GM21576 (cell line): Measurements from ENCODE around the gene IGF1R.

Experiments
- ATAC-seq: cut with Tn5 transposase; IDR thresholded peaks from one replicate; pipeline ENCODE4 v1.9.1; 2021; ENCODE audit warnings: mild to moderate bottlenecking, moderate library complexity; ENCODE audit not compliant: unreplicated experiment

The IGF1R gene

DNA sequence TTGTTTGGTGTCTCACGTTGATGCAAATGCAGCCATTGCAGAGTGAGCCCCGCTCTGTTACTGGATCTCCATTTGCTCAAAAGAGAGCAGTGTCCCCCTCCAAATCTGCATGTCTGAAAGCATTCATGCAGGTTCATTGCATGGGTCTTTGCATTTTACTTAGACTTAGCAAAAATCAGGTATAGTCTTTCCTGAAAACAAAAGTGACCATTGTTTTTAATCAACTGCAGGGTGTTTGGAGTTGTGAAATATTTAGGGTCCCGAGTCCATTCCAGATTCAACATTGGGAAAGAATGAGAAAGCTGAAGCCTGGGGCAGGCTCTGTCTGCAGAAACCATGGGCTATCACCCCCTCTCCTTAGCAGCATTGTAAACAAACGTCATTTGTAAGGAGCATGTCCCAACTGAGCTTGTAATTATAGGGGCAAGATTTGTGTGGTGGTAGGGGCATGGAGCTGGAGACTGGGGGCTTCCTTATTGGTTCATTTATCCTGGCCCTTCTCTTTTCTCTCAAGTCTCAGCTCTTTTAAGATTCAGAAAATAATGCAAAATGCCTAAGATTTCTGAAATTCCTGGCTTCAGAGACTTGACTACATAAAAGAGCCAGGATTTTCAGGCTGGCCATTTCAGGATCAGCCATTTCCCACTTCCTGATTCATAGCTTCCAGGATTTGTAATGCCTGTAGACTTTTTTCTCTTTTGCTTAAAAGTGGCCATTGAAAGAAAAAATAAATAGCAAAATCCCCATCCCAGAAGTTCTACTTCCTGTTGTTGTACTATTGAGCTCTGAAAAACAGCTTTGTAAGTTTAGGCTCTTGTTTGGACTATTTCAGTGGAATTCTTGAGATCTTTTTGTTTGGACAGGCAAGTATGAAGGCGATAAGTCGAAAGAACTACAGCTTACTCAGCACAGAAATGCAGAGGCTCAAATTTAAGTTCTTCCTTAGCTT, 23.0 kb downstream of the IGF1R start:
- no peak for ATAC-seq

DNA sequence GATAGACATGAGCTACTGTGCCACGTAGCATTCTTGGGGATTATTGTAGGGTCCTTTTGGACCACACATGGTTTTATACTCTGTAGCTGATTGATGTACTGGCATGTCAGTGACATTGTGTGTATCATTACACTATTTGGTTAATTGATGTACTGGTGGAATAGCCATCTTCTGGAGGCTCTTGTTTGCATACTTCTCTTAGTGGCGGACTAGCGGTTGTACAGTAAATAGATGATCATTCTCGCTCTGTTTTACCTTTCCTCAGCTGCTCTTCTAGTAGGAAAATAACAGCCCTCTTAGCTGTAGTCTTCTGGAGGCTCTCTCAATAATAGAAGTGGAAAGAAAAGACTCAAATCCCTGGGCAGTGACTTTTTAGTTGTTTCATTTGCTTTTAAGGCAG, 24.8 kb downstream of the IGF1R start:
- no peak for ATAC-seq

DNA sequence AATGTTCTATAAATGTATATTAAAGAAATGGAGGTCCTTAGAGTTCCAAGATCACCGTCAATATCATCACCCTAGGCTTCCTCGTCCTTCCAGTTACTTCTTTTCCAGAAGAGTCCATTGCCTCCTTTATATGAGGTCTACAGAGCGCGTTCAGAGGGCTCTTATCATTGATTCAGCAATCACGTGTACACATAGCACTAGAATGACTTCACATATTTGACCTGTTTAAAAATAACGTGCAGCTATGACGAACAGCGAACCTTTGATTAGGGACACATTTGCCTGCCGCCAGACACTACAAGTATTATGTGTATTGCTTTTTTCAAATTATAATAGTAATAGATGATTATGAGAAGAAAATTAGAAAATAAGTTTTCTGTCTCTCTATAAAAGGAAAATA, 26.0 kb downstream of the IGF1R start:
- no peak for ATAC-seq

DNA sequence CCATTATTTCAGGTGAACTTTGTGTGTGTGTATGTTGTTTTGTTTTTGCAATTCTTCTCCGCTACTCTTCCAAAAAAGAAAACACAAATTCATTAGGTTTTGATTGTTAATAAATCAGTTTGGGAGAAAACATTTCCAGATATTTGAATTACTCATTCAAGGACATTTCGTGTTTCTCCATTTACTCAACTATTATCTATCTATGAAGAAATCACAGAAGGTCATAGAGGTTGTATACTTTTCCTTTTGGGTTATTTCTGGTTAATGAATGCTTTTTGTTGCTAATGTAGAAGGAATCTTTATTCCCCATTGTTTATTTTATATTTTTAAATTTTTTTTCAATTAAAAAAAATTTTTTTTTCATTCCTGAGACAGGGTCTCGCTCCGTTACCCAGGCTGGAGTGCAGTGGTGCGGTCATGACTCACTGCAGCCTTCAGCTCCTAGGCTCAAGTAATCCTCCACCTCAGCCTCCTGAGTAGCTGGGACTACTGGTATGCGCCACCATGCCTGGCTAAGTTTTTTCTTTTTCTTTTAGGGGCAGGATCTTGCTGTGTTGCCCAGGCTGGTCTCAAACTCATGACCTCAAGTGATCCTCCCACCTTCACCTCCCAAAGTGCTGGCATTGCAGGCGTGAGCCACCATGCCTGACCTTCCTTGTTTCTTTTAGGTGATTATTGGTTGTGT, 28.4 kb downstream of the IGF1R start:
- no peak for ATAC-seq

DNA sequence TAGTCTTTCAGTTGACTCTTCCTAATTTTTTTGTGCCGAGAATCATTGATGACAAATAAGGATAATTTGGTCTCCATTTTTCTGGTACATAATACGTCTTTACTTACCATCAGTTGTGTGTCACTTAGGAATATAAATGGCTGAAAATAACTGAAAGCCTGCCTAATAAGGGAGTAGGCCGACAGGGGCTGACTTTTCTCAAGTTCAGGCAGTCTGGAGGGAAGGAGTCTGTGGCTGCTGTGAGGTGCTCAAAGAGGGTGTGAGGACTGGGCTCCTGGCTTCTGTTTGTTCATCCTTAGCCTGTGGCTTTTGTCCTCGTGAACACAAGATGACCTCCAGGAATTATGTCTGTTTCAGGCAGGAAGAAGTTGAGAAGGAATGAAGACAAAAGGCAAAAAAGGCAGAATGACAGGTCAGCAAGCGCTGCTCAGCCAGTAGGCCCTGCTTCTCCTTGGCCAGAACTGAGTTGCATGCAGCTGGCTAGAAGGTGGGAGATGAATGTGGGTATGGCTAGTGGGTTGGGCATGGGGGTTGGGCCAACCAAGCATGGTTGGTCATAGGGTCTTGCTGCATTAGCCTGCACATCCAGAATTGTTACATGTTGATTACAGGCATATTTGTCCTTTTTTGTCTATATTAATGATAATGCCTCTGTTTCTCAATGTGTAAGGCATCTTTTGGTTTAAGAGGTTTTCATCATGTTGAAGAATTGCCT, 29.2 kb downstream of the IGF1R start:
- ATAC-seq: no peak

DNA sequence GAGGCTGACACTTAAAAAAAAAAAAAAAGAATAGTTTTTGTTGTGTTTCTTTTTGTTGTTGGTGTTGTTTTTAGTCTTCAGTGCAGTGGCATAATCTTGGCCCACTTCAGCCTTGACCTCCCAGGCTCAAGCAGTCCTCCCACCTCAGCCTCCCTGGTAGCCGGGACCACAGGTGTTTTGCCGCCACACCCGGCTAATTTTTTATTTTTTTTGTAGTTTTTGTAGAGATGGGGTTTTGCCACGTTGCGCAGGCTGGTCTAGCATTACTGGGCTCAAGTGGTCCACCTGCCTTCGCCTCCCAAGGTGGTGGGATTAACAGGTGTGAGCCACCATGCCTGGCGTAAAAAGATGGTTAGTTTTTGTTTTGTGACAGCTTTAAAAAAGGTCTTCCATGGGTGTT, 30.1 kb downstream of the IGF1R start:
- no peak for ATAC-seq

DNA sequence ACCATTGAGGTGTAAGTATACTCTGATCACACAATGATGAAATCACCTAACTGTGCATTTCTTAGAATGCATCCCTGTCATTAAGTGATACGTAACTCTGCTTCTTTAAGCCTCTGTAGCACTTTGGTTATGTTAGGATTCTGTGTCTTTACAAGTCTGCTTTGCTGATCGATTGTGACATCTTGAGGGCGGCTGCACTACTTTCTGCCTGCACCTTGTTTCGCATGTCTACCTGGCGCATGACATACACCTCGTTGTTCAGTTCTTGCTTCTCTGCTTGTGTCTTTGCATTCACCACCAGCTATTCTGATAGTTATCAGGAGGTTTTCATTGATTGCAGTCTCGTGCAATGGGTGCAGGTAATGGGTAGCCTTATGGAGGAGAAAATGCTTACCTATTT, 32.7 kb downstream of the IGF1R start:
- ATAC-seq: no peak

DNA sequence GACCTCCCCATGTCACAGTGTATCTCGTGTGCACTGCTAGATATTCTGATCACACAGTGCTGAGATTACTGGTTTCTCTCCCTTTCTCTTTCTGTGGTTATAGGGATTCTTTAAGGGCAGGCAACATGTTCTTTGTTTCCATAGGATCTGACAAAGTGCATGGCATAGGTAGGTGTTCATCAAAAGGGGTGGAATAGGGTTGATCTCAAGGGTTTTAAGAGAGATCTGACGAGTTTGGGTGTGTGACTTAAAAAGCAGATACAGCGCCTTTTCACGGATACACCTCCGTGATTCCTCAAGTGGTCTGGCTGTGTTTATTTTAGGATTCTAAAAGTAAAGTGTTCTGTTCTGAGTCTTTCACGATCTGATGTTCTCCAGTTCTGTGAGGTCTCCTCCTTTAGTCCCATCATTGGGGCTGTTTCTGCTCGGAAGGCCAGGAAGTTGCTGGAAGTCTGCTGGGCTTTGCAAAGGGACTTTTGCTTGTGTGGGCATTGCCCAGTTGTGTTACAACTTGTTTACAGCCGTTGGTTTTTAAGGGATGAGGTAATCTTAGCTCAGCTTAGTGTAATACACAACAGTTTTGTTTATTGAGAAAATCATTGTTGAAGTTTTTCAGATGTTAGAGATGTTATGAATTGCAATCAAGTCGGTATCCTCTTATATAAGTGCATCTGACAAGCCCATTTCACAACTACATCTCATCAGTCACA, 34.8 kb downstream of the IGF1R start:
- ATAC-seq: no peak

DNA sequence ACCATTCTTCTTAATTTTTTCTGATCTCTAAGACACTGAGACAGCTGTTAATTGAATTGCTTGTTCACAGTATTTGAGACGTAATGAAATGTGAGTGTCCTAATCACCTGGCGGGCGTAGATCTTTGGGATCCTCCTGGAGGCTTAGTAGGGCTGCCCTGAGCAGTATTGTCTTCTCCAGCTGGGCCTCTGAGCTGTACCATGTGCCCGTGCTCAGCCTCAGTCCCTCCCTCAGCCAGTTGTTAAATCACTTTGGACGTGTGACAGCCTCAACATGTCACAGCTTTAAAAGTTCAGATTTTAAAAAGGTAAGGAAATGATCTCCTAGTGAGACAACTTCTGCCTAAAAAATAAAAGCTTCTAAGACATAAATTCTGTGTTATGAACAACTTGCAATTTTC, 35.5 kb downstream of the IGF1R start:
- no peak for ATAC-seq

DNA sequence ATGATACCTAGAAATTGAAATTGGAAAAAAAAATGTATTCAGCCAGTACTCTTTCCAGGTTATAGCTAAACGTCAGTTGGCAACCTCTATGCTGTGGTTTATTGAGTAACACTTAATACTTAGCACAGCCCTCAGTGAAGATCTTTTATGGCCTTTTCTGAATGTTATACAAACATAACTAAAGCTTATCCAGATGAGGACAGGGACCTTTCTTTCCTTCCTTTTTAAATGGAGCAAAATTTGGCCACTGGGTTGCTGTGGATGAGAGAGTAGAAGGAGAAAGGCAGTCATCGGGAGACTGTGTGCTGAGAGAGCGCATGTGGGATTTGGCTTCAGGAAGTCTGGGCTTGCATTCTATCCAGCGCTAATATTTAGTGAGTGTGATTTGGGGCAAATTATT, 36.1 kb downstream of the IGF1R start:
- ATAC-seq: no peak

DNA sequence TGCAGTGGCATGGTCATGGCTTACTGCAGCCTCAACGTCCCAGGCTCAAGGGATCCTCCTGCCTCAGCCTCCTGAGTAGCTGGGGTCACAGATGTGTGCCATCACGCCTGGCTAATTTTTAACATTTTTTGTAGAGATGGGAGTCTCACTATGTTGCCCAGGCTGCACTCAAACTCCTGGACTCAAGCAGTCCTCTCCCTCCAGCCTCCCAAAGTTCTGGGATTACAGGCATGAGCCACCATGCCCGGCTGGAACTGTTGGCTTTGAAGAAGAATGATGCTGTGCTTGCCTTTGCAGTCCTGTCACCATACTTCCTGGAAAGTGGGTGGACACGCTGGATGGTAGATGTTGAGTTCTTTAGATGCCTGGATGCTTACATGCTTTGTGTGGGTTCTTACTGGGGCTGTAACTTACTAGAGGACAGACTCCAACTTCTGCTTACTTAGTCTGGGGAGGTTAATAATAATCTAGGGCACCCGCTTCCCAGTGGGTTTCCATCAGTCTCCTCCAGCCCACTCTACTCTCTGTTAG, 36.7 kb downstream of the IGF1R start:
- no peak for ATAC-seq

DNA sequence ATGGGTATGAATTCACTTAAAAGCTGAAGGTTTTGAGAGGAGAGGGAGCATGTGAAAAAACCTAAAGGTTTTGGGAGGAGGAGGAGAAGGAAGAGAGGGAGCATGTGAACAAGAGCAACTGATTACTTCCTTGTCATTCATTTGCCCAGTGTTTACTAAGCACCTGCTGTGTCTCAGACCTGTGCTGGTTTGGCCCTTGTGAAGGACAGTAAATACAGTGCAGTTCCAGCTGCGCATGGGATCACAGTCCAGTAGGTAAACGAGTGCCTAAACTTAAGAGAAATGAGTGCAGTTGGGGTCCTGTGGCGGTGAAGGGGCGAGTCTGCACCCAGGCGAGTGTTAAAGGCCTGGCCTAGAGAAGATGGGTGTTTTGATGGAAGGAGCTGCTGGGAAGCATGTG, 38.6 kb downstream of the IGF1R start:
- no peak for ATAC-seq

DNA sequence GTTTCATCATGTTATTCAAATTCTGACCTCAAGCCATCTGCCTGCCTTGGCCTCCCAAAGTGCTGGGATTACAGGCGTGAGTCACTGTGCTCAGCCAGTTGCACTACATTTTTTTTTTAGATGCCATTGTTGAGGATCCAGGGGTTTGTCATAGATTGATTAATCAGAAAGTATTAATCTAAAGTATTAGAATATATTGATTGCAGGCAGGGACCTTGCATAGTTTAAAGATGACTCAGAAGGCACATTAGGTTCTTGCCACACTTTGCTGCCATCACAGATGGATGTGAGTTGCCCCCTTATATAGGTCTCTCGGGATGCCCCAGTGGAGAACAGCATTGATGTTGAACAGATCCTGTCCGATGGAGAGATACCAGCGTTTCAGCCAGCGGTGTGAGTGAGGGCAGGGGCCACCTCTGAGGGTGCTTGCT, 41.1 kb downstream of the IGF1R start:
- no peak for ATAC-seq

DNA sequence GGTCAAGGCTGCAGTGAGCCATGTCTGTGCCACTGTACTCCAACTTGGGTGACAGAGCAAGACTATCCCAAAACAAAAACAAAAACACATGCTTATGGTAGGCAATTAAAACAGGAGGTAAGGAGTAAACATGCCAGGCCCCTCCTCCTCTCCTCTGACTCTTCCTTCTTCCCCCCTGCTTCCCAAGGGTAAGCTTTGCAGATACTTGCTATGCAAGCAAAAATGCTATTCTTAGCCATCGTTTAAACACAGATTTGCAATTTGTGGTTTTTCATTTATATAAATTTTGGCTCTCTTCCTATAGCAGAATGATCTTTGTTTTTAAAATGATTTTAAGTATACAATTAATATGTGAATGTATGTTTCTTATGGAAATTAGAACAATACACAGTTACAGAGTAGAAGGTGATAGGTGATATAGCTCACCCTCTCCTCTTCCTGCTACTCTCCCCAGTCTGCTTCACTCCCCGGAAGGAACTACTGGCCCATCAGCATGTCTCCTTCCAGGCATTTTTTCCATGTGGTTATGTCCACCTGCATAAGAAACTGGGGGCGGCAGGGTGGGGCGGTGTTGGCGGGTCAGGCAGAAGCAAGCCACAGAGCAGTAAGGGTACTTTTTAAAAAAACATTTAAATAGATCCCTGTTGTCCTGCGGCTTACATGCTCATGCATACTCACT, 42.1 kb downstream of the IGF1R start:
- no peak for ATAC-seq

DNA sequence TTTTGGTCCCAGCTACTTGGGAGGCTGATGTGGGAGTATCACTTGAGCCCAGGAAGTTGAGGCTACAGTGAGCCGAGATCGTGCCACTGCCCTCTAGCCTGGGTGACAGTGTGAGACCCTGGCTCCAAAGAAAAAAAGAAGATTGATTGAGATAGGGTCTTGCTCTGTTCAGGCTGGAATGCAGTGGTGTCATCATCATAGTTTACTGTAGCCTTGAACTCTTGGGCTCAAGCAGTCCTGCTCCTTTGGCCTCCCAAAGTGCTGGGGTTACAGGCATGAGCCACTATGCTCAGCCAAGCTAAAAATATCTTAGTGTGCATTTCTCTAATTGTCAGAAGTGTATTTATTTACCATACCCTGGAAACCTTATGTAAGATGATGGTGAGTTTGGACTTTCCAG, 43.9 kb downstream of the IGF1R start:
- ATAC-seq: no peak

DNA sequence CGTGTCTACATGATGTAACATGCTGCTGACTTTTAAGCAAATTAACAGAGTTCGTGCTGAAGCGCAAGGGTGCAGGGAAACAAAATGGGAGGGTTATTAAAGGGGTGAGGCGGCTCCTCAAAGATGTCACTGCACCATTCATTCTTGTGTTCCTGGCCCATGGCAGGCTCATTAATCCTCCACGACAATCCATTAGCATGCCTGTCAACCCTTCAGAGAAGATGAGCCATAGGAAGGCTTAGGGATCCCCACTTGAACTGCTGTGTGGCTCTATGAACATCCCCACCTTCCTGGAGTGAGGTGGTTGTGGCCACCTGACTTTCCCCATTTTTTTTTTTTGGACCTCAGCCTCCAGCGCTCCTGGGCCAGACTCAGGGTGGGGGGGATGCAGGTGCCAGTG, 45.8 kb downstream of the IGF1R start:
- ATAC-seq: no peak

DNA sequence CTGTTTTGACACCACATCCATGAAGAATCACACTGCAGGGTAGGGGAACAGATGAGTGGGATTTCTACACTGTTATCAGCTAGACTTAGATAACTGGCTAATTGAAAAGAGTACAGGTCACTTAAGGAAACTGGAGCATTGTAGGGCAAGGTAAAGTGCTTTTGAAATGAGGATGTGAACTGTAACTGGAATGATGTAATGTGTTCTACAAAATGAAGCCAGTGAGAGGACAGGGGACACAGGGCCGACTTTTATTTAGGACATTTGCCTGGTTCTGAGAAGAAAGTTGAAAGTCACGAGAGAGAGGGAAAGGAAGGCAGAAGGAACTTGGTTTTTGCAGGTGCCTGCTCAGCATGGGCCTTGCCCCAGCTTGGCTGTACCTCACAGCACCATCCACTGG, 50.5 kb downstream of the IGF1R start:
- no peak for ATAC-seq

DNA sequence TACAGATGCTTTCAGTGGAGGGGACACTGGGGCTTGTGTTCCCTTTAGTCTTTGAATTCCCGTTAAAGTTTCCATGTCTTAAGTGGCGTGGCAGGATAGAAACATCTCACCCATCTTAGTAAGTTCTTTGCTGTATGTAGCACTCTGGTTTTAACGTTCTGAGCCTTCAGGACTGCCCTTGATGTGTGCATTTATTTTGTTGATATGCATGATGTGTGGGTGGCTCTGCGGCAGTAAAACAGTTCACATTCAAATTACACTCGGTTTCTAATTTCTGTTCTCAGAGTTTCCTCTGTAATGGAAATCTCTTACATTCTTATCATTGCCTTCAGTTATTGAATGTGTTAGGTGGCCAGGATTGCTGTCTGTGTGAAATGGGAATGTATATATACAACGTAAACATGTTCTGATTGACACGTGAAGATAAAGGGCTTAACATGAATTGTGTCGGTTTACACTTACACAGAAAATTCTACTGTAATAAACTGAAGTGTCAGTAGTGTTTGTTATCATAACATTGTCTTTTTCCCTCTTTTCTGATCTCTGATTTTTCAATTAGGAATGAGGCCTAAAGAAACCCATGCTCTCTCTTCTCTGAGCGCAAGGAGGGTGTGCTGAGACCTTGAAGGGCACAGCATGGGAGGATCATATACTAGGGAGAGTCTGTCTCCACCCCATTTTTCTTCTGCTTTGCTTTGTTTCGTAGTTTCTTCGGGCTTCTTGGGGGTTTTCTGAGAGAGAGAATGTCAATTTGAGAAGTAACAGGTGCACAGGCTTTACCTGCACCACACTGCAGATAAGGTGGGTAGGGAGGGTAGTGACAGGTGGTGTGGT, 51.5 kb downstream of the IGF1R start:
- no peak for ATAC-seq

DNA sequence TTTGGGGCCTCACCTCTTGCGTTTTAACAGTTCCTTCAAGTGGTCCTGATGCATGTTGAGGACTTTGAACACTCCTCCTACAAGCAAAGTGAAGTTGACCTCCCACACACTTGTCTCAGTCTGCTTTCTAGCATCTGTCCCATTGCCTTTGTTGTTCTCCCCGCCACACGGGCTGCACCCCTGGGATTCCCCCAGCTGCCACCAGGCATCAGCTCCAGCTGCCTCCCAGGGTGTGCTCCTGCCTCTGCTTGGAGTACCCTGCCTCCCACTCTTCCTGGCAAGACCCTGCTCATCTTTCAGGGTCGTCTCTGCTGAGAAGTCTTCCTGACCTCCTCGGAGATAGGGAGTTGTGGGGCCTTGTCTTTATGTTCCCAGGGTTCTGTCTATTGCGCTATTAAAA, 52.2 kb downstream of the IGF1R start:
- ATAC-seq: no peak
